GM04503 (cell line): Measurements from ENCODE around the gene HBE1.
"Not testable (repeated sequence)": the region's sequence is repeated elsewhere in the genome, so short reads cannot be mapped to it uniquely, and the experiment has no call there.

Source experiments
- DNase-seq: peaks from one replicate; pipeline ENCODE4 v3.0.0-alpha.2; 2012; ENCODE audit warnings: low read depth

Gene HBE1

DNA sequence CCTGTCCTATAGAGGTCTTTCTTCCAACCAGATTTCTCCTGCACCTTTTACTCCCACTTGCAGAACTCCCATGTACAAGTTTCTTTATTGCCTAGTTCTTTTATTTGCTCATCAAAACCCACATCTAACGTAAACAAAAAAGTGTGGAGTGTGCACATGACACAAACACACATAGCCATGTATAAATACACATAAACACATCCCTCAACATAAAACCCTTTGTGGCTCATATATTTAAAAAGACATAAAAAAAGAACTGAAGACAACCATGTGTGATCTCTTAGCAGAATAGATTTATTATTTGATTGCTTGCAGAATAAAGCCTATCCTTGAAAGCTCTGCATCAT is 16.9 kb downstream of the HBE1 start:
- DNase-seq: no peak

- no peak for DNase-seq
Measured at GRCh38 chr11:5252192-5252918, 17.4 kb downstream of the HBE1 start.

DNA sequence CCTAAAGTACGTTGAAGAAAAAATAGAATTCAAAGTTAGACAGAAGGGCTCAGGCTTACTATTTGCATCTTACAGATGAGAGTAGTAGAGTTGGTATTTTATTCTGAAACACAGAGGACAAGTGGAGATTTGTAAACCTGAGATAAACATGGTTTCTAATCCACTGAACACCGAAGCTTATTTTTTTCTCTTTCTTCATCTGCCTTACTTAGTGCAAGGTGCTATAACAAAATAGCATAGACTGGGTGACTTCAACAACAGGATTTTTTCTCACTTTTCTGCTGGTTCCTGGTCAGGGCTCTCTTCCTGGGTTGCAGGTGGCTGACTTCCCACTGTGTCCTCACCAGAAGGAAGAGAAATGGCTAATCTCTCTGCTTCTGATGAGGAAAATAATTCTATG is 18.0 kb downstream of the HBE1 start:
- DNase-seq: no peak

DNA sequence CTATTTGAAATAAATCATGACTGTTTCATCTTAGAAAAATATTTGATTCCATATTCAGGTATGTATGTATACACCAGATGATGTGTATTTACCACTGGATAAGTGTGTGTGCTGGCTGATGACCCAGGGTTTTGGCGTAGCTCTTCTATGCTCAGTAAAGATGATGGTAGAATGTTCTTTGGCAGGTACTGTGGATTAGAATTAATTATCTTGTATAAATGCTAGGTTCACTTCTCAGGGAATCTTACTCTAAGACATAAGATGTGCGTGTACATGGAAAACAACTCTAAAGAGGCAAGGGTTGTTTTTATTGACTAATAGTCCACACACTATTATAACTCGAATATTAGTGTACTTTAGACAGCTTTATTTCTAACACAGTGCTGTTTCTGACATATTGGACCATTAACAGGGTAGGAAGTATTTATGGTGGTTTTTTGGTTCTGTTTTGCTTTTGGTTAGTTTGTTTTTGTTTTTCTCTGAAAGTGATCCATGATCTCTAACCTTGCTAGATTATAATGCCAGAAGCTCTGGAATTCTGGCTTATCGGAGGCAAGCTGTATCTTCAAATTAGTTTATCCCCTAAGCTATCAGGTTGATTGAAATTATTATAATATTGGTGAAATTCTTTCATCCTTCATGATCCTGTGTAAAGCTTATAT is 19.1 kb downstream of the HBE1 start:
- DNase-seq: no peak

GRCh38 chr11:5249807-5250396 is 19.8 kb downstream of the HBE1 start, which contains the start of gene HBG1:
TSS of gene HBG1 (minus strand) at chr11:5249857. CDS start at chr11:5249804, 53 bp downstream.
- DNase-seq: not testable (repeated sequence)

DNA sequence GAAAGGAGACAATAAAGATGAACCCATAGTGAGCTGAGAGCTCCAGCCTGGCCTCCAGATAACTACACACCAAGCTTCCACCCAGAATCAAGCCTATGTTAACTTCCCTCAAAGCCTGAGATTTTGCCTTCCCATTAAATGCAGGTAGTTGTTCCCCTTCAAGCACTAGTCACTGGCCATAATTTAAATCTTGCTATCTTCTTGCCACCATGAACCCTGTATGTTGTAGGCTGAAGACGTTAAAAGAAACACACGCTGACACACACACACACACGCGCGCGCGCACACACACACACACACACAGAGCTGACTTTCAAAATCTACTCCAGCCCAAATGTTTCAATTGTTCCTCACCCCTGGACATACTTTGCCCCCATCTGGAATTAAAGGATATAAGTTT is 21.2 kb downstream of the HBE1 start:
- not testable (repeated sequence) for DNase-seq

DNA sequence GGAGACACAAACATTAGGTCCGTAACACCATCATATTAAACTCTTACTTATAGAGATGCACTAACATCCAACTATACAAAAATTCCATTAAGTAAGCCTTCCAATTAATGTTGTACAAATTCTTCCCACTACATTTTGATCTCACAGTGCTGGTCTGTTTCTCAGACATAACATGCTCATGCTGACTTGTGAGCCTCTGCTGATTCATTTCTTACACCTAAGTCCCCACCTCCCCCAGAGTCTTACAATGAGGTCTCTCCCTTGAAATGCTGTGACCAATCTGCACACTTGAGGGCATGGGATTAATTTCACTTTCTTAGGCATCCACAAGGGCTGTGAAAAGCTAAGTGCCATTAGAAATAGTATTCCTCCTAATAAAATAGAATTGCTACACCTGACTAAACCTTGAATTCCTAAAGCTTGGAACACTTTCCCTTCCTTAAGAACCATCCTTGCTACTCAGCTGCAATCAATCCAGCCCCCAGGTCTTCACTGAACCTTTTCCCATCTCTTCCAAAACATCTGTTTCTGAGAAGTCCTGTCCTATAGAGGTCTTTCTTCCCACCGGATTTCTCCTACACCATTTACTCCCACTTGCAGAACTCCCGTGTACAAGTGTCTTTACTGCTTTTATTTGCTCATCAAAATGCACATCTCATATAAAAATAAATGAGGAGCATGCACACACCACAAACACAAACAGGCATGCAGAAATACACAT is 22.1 kb downstream of the HBE1 start:
- DNase-seq: no peak

DNA sequence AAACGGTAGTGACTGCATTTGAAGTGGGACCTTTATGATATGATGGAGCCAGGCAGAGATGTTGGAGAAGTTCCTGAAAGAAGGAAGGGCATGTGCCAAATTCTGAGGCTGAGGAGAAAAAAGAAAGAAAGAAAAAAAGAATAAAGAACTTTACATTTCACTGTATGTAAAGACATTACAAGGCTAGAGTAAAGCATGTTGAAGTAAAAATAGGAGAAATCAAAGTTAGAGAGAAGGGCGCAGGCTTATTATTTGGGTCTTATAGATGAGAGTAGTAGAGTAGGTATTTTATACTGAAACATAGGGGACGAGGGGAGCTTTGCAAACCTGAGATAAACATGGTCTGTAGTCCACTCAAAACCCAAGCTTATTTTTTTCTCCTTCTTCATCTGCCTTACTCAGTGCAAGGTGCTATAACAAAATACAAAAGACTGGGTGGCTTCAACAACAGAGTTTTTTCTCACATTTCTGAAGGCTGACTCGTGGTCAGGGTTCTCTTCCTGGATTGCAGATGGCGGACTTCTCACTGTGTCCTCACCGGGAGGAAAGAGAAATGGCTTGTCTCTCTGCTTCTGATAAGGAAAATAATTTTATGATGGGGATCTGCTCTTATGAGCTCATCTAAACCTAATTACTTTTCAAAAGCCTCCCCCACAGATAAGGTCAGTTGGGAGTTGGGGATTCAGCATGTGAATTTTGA is 22.8 kb downstream of the HBE1 start:
- no peak for DNase-seq

GRCh38 chr11:5245155-5245554 is 24.6 kb downstream of the HBE1 start:
- no peak for DNase-seq

GRCh38 chr11:5243816-5244180 is 25.9 kb downstream of the HBE1 start:
- no peak for DNase-seq

GRCh38 chr11:5242933-5243815 is 26.6 kb downstream of the HBE1 start:
- DNase-seq: no peak

- DNase-seq: no peak
Measured at GRCh38 chr11:5242208-5242607, 27.5 kb downstream of the HBE1 start.

- DNase-seq: no peak
Measured at GRCh38 chr11:5241458-5241857, 28.3 kb downstream of the HBE1 start.

- DNase-seq: no peak
Measured at GRCh38 chr11:5240458-5240857, 29.3 kb downstream of the HBE1 start.

DNA sequence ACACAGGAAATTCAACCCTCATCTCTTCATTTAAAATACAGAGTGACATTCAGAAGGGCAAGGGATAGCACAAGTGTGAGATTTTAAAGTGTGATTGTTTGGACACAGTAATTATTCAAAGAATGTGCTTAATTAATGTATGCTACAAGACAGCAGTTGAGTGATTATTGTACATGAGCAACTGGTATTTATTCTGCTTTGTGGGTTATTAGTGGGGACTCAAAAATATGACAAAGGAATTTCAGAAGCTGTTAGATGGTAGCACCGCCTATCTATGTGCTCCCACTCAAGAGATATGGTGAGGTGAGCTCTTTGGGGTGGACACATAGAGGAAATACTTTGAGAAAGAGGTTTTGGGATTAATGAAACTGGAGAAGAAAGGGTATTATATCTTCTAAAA is 29.7 kb downstream of the HBE1 start:
- DNase-seq: no peak

DNA sequence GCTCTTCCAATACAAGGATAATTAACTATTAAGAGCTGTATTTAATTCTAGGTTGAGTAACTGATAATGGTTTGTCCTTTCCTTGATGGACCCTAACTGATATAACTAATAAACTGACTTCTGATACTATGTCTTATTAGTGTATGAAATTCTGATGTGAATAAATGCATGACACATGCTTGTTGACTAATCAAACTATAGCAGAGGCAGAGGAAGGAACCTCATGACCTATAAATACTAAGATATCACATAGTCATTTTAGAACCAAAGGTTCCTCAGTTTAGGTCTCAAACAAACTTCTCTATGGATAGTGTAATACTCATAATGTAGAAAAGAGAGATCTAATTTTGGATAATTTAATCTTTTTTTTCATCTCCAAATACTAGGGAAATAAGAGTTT is 30.7 kb downstream of the HBE1 start:
- no peak for DNase-seq

- no peak for DNase-seq
Measured at GRCh38 chr11:5238486-5238885, 31.3 kb downstream of the HBE1 start.

DNA sequence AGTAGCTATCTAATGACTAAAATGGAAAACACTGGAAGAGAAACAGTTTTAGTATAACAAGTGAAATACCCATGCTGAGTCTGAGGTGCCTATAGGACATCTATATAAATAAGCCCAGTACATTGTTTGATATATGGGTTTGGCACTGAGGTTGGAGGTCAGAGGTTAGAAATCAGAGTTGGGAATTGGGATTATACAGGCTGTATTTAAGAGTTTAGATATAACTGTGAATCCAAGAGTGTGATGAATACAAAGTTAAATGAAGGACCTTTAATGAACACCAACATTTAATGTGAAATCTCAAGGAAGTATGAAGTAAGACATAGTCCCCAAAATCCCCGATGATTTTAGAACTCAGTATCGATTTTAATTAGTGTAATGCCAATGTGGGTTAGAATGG is 32.3 kb downstream of the HBE1 start:
- no peak for DNase-seq

GRCh38 chr11:5235364-5236095 is 34.2 kb downstream of the HBE1 start:
- no peak for DNase-seq

DNA sequence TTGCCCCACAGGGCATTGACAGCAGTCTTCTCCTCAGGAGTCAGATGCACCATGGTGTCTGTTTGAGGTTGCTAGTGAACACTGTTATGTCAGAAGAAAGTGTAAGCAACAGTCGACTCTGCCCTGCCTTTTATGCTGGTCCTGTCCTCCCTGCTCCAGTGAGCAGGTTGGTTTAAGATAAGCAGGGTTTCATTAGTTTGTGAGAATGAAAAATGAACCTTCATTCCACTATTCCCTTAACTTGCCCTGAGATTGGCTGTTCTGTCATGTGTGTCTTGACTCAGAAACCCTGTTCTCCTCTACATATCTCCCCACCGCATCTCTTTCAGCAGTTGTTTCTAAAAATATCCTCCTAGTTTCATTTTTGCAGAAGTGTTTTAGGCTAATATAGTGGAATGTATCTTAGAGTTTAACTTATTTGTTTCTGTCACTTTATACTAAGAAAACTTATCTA is 35.3 kb downstream of the HBE1 start, which contains the start of gene HBD:
Gene HBD, minus strand, starts transcription at position 103 of the 454 bp plus-strand sequence. Its CDS starts 50 bp downstream, at position 53.
- no peak for DNase-seq
